OCI-LY3 (cell line): ENCODE measurements around the gene ZBTB16.

Source experiments
- H2AFZ ChIP-seq: fragments of 200-600, 300-600 bp; shearing (Covaris generic); 2 replicates; pipeline ENCODE4 v1.6.0; 2014; ENCODE audit warnings: antibody characterized with exemption, low read depth, low read length
- H3K27ac ChIP-seq: fragments of 200-600, 300-600 bp; sonication (generic); 2 replicates; pipeline ENCODE4 v1.5.1; 2014; ENCODE audit warnings: mild to moderate bottlenecking, low read length, moderate library complexity, mixed read lengths
- H3K27me3 ChIP-seq: fragments of 200-600, 300-600 bp; sonication (generic); 2 replicates; pipeline ENCODE4 v1.6.1; 2014; ENCODE audit warnings: low read depth, low read length, mixed read lengths
- H3K36me3 ChIP-seq: fragments of 200-600, 300-600 bp; sonication (generic); replicated peaks from 2 replicates; pipeline ENCODE3; 2014; ENCODE audit warnings: low read depth, low read length, mixed read lengths
- H3K4me1 ChIP-seq: fragments of 300-600, 200-600 bp; sonication (generic); 2 replicates; pipeline ENCODE4 v1.6.1; 2014; ENCODE audit warnings: low read length, mixed read lengths
- H3K4me2 ChIP-seq: fragments of 200-600, 300-600 bp; sonication (generic); 2 replicates; pipeline ENCODE4 v1.6.1; 2014; ENCODE audit warnings: low read length, mixed read lengths
- H3K4me3 ChIP-seq: fragments of 300-600, 200-600 bp; sonication (generic); 2 replicates; pipeline ENCODE4 v1.5.1; 2014; ENCODE audit warnings: antibody characterized with exemption, mild to moderate bottlenecking, low read length, moderate library complexity
- H3K79me2 ChIP-seq: fragments of 300-600, 200-600 bp; shearing (Covaris generic); 2 replicates; pipeline ENCODE4 v1.6.1; 2014; ENCODE audit warnings: mild to moderate bottlenecking, low read length, mixed read lengths
- H3K9ac ChIP-seq: fragments of 300-600, 200-600 bp; shearing (Covaris generic); 2 replicates; pipeline ENCODE4 v1.6.0; 2014; ENCODE audit warnings: mild to moderate bottlenecking, low read length, moderate library complexity
- H3K9me3 ChIP-seq: fragments of 200-600, 300-600 bp; shearing (Covaris generic); 2 replicates; pipeline ENCODE4 v1.6.1; 2014; ENCODE audit warnings: low read length, mixed read lengths; ENCODE audit not compliant: insufficient read depth
- H4K20me1 ChIP-seq: fragments of 200-600, 300-600 bp; sonication (generic); 2 replicates; pipeline ENCODE4 v1.6.1; 2016; ENCODE audit warnings: low read length, mixed read lengths; ENCODE audit not compliant: insufficient read depth
- CTCF ChIP-seq: fragments of 200-600, 300-600 bp; sonication (generic); IDR thresholded peaks from 2 replicates; pipeline ENCODE4 v1.5.1; 2014; ENCODE audit warnings: antibody characterized with exemption, low read length, low read depth
- EZH2phosphoT487 ChIP-seq: fragments of 200-600 bp; shearing (Covaris generic); IDR thresholded peaks from 2 replicates; pipeline ENCODE4 v1.6.1; 2018; ENCODE audit warnings: antibody characterized with exemption, mixed run types, low read depth

Gene ZBTB16

GRCh38 chr11:114120606-114121005 lies 61.1 kb downstream of the ZBTB16 start:
- H3K27me3 ChIP-seq = peaks cover 65% of the 10 kb centered on the region
- H3K4me3 ChIP-seq = no peak overlapping the region
- no peak overlapping the region for H3K4me2 ChIP-seq
- no peaks in the 10 kb centered on the region for H3K79me2 ChIP-seq
- H4K20me1 ChIP-seq = no peaks in the 10 kb centered on the region
- no peaks in the 10 kb centered on the region for H3K4me1 ChIP-seq
- no peak overlapping the region for H3K27ac ChIP-seq
- no peaks in the 10 kb centered on the region for H3K9me3 ChIP-seq
- H3K36me3 ChIP-seq = no peaks in the 10 kb centered on the region
- TF ChIP-seq CTCF (no peak), EZH2phosphoT487 (no peak)
- H3K9ac ChIP-seq = no peak overlapping the region
- H2AFZ ChIP-seq = no peak overlapping the region

- no peak for TF ChIP-seq EZH2phosphoT487
- no peak for TF ChIP-seq CTCF
- Histone ChIP-seq H3K36me3 (no peaks in the 10 kb centered on the region), H3K4me1 (no peaks in the 10 kb centered on the region), H3K27ac (no peak overlapping the region), H3K9ac (no peak overlapping the region), H3K27me3 (peaks cover 65% of the 10 kb centered on the region), H2AFZ (no peak overlapping the region), H3K4me2 (no peak overlapping the region), H3K79me2 (no peaks in the 10 kb centered on the region), H3K9me3 (no peaks in the 10 kb centered on the region), H4K20me1 (no peaks in the 10 kb centered on the region), H3K4me3 (no peak overlapping the region)
Observed at GRCh38 chr11:114121138-114121537, 61.6 kb downstream of the ZBTB16 start.

GRCh38 chr11:114121804-114122504 lies 62.4 kb downstream of the ZBTB16 start:
- Histone ChIP-seq H3K27ac (no peak overlapping the region), H3K9ac (no peak overlapping the region), H3K4me2 (no peak overlapping the region), H3K27me3 (peaks cover 65% of the 10 kb centered on the region), H3K9me3 (no peaks in the 10 kb centered on the region), H3K4me3 (no peak overlapping the region), H4K20me1 (no peaks in the 10 kb centered on the region), H3K36me3 (no peaks in the 10 kb centered on the region), H3K4me1 (no peaks in the 10 kb centered on the region), H2AFZ (no peak overlapping the region), H3K79me2 (no peaks in the 10 kb centered on the region)
- TF ChIP-seq CTCF (no peak), EZH2phosphoT487 (no peak)

GRCh38 chr11:114122686-114123085 lies 63.2 kb downstream of the ZBTB16 start:
- Histone ChIP-seq H3K9ac (no peak overlapping the region), H4K20me1 (no peaks in the 10 kb centered on the region), H3K4me3 (no peak overlapping the region), H3K27ac (no peak overlapping the region), H3K27me3 (peaks cover 61% of the 10 kb centered on the region), H3K79me2 (no peaks in the 10 kb centered on the region), H3K9me3 (no peaks in the 10 kb centered on the region), H3K36me3 (no peaks in the 10 kb centered on the region), H3K4me2 (no peak overlapping the region), H2AFZ (no peak overlapping the region), H3K4me1 (no peaks in the 10 kb centered on the region)
- TF ChIP-seq EZH2phosphoT487 (no peak), CTCF (no peak)
